T-helper 1 cell treated with Interleukin-12 subunit alpha and Interleukin-12 subunit beta and Interleukin-4 antibody, amounts not matched to agents 30 μg/mL and 1 μg/mL, for 36 hours (primary cell): ENCODE data around the gene DNAJB5.

Experiments
- H3K27ac Mint-ChIP-seq: one replicate; pipeline ENCODE4 v1.8.0; 2021; ENCODE audit warnings: mild to moderate bottlenecking, mixed read lengths
- H3K27me3 Mint-ChIP-seq: one replicate; pipeline ENCODE4 v1.8.0; 2021; ENCODE audit warnings: low read depth, mixed read lengths
- H3K36me3 Mint-ChIP-seq: one replicate; pipeline ENCODE4 v1.8.0; 2021; ENCODE audit warnings: low read depth, mixed read lengths
- H3K4me1 Mint-ChIP-seq: one replicate; pipeline ENCODE4 v1.8.0; 2021; ENCODE audit warnings: low read depth, mixed read lengths
- H3K4me3 Mint-ChIP-seq: one replicate; pipeline ENCODE4 v1.8.0; 2021; ENCODE audit warnings: mild to moderate bottlenecking, moderate library complexity, mixed read lengths
- H3K9me3 Mint-ChIP-seq: one replicate; pipeline ENCODE4 v1.8.0; 2021; ENCODE audit warnings: mixed read lengths

The DNAJB5 gene

GRCh38 chr9:35035851-35036701 lies 46.5 kb downstream of the DNAJB5 start:
- peak overlapping the region; percentile 71 for H3K27ac Mint-ChIP-seq
- no peaks in the 10 kb centered on the region for H3K9me3 Mint-ChIP-seq
- H3K4me3 Mint-ChIP-seq, result peak overlapping the region; percentile 67
- H3K4me1 Mint-ChIP-seq, result peaks cover 8% of the 10 kb centered on the region
- peaks cover 8% of the 10 kb centered on the region for H3K36me3 Mint-ChIP-seq
- H3K27me3 Mint-ChIP-seq, result no peaks in the 10 kb centered on the region

GRCh38 chr9:35042081-35042604 lies 52.6 kb downstream of the DNAJB5 start:
- H3K4me3 Mint-ChIP-seq, result no peak overlapping the region
- H3K4me1 Mint-ChIP-seq, result no peaks in the 10 kb centered on the region
- H3K27me3 Mint-ChIP-seq, result no peaks in the 10 kb centered on the region
- peaks cover 10% of the 10 kb centered on the region for H3K36me3 Mint-ChIP-seq
- no peak overlapping the region for H3K27ac Mint-ChIP-seq
- no peaks in the 10 kb centered on the region for H3K9me3 Mint-ChIP-seq

- Mint-ChIP-seq H3K9me3 (no peaks in the 10 kb centered on the region), H3K27me3 (no peaks in the 10 kb centered on the region), H3K36me3 (peaks cover 10% of the 10 kb centered on the region), H3K4me1 (no peaks in the 10 kb centered on the region), H3K27ac (no peak overlapping the region), H3K4me3 (no peak overlapping the region)
Measured at GRCh38 chr9:35042891-35043545, 53.5 kb downstream of the DNAJB5 start.

- H3K4me1 Mint-ChIP-seq, result no peaks in the 10 kb centered on the region
- no peaks in the 10 kb centered on the region for H3K9me3 Mint-ChIP-seq
- H3K27ac Mint-ChIP-seq, result no peak overlapping the region
- no peaks in the 10 kb centered on the region for H3K27me3 Mint-ChIP-seq
- H3K4me3 Mint-ChIP-seq, result no peak overlapping the region
- H3K36me3 Mint-ChIP-seq, result peaks cover 13% of the 10 kb centered on the region
Measured at GRCh38 chr9:35044071-35044470, 54.5 kb downstream of the DNAJB5 start.
